ENCODE data around the gene NCKIPSD.

NCKIPSD gene

DNA sequence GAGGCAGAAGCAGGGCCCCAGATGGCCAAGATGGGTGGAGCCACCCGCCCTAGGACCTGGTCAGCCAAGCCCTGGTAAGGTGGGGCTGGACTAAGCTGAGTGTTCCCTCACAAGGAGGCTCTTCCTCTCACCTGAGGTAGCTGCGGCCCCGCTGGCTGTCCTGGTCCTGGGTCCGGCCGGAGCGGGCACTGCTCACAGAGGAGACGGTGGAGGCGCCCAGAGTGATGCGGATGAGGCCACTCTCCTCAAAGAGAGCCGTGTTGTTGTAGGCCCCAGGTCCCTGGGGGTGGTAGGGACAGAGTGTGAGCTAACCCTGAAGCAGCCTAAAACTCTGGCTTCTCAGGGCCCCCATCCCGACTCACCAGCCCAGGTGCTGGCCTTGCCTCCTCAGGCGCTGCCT lies 43.1 kb downstream of the NCKIPSD start:
- DNase-seq = no peak

DNA sequence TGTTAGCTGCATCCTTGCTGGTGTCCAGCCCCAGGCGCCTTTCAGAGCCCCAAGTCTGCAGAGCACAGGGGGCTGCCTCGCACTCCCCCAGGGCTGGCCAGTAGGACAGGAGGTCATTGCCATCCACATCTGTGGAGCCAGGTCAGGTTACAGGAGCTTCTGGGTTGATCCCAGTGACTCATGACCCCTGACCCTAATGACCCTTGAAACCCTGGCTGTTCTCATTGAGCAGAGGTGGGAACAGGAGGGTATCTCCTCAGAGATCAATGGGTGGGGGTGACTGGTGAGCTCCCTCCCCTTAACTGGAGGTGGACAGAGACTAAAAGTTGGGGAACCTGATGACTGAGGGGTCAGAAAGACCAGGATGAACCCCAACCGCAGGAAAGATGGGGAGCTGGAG lies 44.3 kb downstream of the NCKIPSD start:
- no peak for DNase-seq

DNA sequence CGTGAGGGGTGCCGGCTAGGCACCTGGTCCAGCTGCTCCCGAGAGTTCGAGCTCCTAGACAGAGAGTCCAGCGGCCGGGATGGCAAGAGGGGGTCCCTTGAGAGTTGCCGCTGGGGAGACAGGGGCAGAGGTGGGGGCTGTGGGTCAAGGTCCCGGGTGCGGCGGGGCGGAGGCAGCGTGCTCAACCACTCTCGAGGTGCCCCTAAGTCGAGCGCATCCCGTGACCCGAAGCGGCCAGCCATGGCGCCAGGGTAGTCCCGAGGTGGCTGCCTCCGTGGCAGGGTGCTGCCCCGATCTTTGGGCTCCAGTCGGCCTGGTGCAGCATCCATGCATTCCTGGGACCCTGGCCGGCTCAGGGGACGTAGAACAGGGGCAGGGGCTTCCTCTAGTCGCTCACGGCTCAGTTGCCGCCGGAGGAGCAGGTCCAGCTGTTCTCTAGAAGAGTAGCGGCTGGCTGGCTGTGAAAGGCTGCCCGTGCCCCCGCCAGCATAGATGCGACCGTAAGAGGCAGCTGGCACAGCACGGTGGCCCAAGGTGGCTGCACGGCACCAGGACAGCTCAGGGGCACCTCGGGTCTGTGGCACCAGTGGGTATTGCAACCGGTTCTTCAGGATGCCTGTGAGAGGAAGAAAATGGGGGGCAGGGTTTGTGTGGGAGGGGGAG lies 45.6 kb downstream of the NCKIPSD start:
- DNase-seq = no peak

DNA sequence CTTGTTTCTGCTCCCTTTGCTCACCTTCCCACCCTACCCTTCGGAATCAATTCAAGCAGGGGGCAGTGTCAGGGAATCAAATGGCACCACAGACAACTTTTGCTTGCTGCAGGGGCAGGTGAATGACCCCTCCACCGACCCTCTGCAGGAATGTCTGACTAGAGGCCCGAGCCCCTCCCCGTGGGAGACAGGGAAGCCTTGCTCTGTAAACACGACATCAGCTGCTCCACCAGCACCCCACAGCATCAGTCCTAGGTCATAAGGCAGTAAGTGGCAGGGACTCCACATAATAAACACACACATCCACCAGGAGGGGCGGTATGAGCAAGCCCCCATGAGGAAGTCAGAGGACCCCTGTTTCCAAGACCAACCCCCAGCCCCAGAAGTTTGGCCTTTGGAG lies 48.4 kb downstream of the NCKIPSD start:
- DNase-seq = no peak

DNA sequence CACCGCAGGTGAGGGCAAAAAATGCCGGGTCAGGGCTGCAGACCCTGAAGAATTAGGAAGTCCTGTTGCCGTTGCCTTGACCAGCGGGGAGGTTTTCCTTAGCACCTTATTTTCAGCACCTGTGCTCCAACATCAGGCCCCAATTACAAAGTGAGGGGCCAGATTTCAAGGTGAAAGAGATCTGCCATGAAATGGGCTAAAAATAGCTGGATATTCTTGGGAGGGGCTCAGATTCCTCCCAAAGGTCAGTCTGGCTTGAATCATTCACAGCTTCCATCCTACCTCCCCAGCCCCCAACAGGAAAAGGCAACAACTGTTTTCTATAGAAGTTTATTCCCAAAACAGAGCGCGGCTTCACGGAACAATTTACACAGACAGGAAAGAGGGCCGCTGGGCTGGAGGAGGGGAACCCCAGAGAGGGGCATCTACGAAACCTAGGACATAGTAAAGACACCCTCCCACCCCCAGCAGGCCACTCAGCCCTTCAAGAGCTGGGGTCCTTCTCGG lies 49.5 kb downstream of the NCKIPSD start:
- no peak for DNase-seq

DNA sequence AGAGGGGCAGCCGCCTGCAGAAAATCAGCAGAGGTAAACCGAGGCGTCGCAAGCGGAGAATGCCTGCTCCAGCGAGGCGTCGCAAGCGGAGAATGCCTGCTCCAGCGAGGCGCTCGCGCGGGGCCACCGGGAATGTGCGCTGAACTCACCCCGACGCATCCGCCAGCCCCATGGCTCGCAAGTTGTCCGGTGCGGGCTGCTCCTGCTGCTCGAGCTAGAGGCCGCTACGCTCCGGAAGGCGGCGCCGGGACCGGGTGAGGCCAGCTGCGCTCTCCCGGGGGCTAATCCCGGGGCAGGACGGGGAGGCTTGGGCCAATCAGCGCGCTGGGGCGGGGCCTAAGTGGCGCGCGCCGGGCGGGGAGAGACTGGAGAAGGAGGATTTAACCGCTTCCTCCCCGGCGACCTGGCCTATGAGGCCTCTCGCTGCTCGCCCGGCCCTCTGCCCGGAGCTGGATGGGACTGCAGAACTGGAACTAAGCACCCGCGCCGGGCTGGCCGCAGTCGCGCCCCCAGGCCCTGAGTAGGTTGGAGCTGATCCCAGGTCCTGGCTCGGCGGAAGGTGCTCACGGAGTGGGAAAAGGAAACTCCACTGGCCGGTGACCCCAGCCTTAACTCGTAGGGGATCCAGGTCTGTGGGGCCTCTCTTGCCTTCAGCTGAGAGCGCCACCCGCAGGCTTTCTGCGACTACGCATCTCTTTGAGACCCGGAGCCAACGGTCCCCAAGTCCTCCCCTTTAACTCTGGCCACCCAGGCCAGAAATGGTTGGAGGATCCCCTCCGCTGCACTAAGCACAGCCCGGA lies 50.3 kb downstream of the NCKIPSD start, which contains the start of gene SLC26A6:
Gene SLC26A6, minus strand, starts transcription at position 240 of the 800 bp plus-strand sequence. Its CDS starts 68 bp downstream, at position 172.
- DNase-seq = peak; percentile 94

DNA sequence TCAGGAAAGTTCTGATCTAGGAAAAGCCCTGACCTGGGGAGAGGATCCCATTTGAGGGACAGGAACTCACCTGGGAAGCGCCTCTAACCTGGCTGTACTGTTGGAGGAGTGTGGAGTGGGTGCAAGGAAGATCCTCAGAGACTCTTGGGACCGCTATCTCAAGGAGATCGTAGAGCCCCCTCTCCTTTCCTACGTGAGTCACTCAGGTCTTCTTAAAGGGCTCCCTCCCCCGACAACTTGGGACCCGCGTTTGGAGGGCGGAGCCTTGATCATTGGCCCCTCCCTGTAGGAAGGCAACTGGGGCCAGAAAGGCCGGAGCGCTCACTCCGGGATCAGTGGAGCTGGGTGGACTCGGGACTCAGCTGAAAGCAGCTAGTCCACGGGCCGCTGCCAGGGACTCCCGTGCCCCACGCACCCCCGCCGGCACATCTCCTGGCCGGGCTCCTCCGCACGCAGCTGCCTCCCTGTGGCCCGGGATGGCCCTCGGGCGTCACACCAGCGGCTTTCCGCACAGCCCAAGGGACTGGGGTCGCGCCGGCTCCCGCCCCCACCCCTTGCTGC lies 51.0 kb downstream of the NCKIPSD start:
- peak; percentile 49 for DNase-seq

DNA sequence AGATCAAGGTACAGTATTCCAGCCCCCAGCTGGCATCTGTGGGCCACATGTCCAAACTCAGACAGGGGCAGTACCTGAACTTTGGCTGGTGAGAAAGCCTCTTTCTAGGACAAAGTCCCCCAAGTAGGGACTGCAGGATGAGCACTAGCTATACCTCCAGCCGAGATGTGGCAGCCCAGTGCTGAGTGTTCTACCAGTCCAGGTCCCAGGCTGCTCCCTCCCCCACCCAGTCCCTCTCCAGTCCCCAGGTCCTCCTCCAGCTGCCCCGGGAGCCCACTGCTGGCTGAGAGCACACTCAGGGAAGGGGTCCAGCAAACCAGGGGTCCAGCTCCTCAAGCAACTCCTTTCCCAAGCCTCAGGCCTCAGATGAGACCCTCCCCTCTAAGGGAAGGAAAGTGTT lies 52.0 kb downstream of the NCKIPSD start:
- DNase-seq = no peak

DNA sequence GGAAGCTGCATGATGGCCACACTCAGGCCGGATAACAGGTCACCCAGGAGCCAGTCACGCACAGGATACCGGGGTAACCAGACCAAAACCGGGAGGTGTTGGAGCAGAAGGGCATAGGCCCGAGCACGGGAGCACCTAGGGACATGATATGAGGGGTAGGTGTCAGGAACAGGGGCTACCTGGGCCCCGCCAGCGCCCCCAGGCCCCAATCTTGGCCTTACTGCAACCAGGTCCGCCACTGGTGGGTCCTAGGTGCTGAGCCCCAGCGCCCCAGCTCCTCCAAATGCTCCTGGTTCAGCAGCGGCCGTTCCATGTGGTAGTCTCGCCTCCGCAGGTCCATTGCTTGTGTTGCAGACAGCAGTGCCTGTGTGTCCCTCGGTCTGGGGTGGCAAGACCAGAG lies 52.5 kb downstream of the NCKIPSD start:
- no peak for DNase-seq

DNA sequence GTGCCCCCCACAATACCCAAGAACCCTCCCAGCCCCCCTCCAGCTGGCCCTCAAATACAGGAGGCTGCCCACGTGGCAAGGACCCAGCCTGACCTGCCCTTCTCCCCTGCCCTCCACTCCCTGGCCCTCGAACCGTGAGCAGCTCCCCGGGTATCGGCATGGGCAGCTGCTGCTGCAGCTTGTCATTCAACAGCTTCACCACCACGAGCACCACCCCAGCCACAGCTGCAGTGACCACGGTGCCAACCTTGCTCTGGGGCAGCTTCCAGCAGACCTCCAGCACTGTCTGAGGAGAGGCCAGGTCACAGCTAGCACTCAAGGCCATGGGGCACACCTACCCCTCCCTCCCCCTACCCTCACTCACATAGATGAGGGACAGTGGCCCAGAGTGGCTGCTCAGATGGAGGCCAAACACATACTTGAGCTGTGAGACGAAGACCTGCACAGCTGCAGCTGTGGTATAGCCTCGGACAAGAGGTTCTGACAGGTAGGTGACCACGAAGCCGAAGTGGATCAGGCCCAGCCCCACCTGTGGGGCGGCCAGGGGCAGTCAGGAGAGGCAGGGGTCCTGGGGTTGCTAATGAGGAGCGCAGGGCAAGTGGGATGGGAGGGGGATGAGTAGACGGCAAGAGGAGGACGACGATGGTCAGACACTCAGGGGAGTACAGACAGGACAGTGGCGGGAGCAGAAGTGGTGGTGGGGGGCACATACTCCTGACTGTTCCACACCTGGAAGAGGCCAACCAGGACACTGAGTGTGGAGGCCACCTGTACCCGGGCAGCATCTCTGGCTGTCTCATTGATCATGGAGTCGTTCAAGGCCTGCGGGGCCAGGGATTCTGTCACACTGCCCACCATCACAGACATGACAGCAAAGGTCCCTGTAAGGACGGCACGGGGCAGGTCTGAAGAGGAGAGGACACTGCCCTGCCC lies 53.9 kb downstream of the NCKIPSD start:
- DNase-seq = no peak

DNA sequence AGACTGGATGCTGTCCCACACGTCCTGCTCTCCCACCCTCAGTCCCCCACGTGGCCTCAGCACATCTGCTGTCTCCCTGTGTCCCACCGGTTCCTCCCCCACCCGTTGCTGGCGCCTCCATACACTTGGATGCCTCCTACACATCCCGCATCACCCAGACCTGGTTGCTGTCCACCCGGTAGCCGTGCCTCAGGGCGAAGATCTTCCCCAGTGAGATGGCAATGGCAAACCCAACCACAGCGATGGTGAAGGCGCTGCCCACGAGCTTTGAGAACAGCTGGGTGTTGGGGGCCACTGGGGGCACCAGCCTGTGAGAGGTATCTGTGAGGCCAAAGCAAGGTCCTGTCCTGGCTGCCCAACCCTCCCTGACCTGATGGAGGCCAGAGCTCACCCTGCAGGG lies 54.9 kb downstream of the NCKIPSD start:
- no peak for DNase-seq

DNA sequence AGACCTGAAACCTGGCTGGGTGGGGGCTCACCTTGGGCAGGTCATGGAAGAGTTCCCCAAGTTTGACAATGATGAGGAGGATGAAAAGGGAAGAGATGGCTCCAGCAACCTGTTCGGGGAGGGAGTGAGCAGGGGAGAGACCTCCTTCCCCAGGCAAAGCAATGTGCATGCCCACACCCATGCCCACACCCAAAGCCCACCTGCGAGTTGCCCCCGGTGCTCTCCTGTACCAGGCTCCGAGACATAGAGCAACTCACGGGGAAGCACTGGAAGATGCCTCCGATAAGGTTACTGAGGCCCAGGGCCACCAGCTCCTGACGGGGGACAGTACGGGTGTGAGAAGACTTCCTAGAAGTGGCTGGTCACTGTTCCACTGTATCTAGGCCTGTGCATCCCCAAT lies 55.3 kb downstream of the NCKIPSD start:
- no peak for DNase-seq

DNA sequence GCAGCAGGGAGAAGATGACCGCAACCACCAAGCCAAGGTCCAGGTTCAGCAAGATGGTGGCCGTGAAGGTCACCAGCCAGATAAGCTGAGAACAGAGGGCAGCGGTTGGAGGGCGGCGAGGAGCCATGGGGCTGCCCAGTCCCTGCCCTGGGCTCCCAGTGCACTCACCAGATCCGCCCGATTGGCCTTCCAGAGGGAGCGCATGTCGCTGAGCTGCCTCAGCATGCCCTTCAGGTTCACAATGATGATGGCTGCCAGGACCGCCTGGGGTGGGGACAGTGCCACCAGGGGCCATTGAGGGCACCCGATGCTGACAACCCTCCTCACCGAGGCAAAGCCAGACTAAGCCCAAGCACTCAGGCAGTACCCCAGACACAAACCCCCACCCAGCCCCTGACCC lies 55.8 kb downstream of the NCKIPSD start:
- no peak for DNase-seq

DNA sequence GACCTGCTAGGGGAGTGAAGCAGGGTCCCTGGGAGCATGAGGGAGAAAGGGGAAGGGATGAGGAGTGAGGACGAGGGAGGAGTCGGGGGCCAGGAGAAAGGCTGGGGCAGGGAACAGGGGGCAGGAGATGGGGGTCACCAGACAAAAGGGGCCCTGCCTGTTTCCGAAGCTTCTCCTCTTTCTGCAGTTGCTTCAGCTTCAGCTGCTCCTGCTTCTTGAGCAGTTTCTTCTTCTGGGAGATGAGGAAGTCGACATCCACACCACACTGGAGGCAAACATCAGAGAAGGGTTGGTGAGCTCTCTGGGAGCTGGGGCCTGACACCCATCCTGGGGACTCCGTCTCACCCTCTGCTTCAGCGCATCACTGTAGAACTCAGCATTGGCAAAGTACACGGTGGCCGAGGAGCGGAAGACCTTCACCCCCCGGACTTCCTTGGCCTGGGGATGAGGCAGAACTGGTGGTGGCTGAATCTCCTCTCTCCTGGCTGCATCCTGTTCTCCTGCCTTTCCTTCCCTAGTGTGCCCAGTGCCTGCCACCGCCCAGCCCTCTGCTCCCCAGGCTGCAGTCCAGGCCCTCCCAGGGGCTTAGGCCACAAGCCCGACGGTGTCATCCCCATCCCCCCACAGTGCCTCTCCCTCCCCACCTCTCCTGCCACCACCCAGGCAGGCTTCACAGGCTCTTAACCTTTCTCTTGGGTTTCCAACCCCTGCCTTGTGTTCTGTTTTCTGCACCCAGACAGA lies 57.3 kb downstream of the NCKIPSD start:
- no peak for DNase-seq

DNA sequence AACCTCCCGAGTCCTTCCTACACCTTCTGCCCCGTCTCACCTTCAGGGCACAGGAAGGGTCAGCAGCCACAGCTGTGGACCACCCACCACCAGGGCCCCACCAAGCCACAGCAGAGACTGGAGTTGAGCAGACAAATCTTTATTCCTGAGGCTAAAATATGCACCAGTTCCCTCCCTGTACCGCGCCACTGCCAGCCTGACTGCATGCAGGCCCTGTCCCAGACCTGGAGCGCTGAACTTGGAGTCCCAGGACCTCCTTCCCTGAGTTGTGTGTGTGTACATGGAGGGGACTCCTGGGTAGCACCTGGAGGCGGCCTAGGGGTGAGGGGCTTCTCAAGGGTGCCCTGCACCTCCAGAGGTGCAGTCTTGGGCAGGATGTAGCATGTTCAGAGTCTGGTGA lies 60.1 kb downstream of the NCKIPSD start:
- no peak for DNase-seq

DNA sequence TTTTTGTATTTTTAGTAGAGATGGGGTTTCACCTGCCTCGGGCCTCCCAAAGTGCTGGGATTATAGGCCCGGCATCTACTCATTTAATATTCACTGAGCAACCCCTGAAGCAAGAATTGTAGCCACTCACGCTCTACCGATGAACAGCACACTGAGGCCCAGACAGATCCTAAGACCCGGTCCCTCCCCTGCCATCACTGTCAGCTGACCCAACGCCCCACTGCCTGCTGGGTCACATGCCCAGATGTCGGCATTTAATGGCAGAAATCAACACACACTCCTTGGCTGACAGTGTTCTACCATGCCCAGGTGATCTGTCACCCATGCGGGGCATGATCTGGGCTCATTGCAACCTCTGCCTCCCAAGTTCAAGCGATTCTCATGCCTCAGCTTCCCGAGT lies 60.9 kb downstream of the NCKIPSD start:
- DNase-seq = no peak

DNA sequence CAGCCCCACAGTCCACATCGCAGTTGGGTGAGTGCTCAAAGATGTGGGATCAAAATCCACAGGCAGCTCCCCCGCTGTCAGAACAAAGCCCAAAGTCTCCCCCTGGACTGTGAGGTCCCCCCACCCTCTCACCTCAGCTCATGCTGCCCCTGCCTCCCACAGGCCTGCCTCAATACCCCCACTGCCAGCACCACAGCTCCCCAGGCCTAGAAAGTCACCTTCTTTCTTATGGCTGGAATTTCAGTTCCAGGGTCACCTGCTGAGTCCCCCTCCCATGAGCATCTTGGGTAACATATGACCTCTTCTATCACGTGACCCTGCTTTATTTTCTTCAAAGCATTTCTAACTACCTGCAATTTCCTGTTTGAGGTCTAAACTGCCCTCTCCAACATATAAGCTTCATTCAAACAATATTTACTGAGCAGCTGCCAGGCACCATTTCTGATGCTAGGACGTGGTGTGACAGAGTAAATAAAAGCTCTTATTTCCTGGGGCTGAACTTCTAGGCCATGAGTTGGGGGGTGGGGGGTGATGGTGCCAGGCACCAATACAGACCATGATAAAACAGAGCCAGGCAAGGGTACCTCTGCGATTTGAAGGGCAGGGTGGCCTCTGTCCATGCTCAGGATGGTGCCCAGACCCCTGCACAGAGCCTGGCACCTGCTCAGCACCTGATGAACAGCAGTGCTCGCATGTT lies 61.7 kb downstream of the NCKIPSD start:
- DNase-seq = no peak

Measured in stimulated activated CD4-positive, alpha-beta T cell treated with anti-CD3 and anti-CD28 coated beads, Interleukin-4, amount 100 ng/mL, for 24 hours (primary cell).